Fibroblast of skin of back (primary cell): ENCODE data around the gene KRTAP4-11.
A peak's percentile ranks its signal among the peaks of the same experiment; 100 is the strongest.
"Not testable (repeated sequence)": the region's sequence is repeated elsewhere in the genome, so short reads cannot be mapped to it uniquely, and the experiment has no call there.

Source experiments
- DNase-seq: peaks from one replicate; pipeline ENCODE4 v3.0.0-alpha.2; 2013

The KRTAP4-11 gene

GRCh38 chr17:41123292-41123990 lies 5.3 kb upstream of the KRTAP4-11 start:
- DNase-seq = not testable (repeated sequence)

- no peak for DNase-seq
Measured at GRCh38 chr17:41121742-41122141, 3.6 kb upstream of the KRTAP4-11 start.

GRCh38 chr17:41119696-41120690 lies 1.8 kb upstream of the KRTAP4-11 start:
- DNase-seq = peak; percentile 50

GRCh38 chr17:41118721-41119120 lies 548 bp upstream of the KRTAP4-11 start:
- DNase-seq = peak; percentile 65

GRCh38 chr17:41116297-41116696 lies 1.9 kb downstream of the KRTAP4-11 start:
- DNase-seq = peak; percentile 32

- DNase-seq = no peak
Measured at GRCh38 chr17:41111151-41111885, 6.9 kb downstream of the KRTAP4-11 start.

- not testable (repeated sequence) for DNase-seq
Measured at GRCh38 chr17:41108728-41109386, 9.3 kb downstream of the KRTAP4-11 start.

- DNase-seq = peak; percentile 53
Measured at GRCh38 chr17:41107941-41108450, 10.2 kb downstream of the KRTAP4-11 start.

GRCh38 chr17:41105347-41105746 lies 12.8 kb downstream of the KRTAP4-11 start, which contains the start of gene KRTAP4-9:
KRTAP4-9 (plus strand) TSS chr17:41105389; CDS start chr17:41105389, 0 bp downstream.
- DNase-seq = not testable (repeated sequence)

- DNase-seq = peak; percentile 89
Measured at GRCh38 chr17:41104386-41105038, 13.7 kb downstream of the KRTAP4-11 start.

GRCh38 chr17:41103896-41104295 lies 14.3 kb downstream of the KRTAP4-11 start:
- peak; percentile 24 for DNase-seq

GRCh38 chr17:41101586-41102259 lies 16.4 kb downstream of the KRTAP4-11 start, which contains the start of gene KRTAP4-16:
KRTAP4-16 (minus strand) TSS chr17:41102209; CDS start chr17:41102209, 0 bp downstream.
- DNase-seq = no peak

- peak; percentile 95 for DNase-seq
Measured at GRCh38 chr17:41099682-41100480, 18.3 kb downstream of the KRTAP4-11 start.

- peak; percentile 79 for DNase-seq
Measured at GRCh38 chr17:41098481-41098880, 19.7 kb downstream of the KRTAP4-11 start.

- DNase-seq = peak; percentile 7
Measured at GRCh38 chr17:41098042-41098441, 20.1 kb downstream of the KRTAP4-11 start, which contains the start of gene KRTAP4-8. KRTAP4-8 (minus strand) TSS chr17:41098142; CDS start chr17:41098084, 58 bp downstream.

- DNase-seq = no peak
Measured at GRCh38 chr17:41096055-41096454, 22.1 kb downstream of the KRTAP4-11 start.

GRCh38 chr17:41088760-41089352 lies 29.3 kb downstream of the KRTAP4-11 start:
- not testable (repeated sequence) for DNase-seq

- not testable (repeated sequence) for DNase-seq
Measured at GRCh38 chr17:41084100-41084856, 33.9 kb downstream of the KRTAP4-11 start, which contains the start of gene KRTAP4-7. KRTAP4-7 (plus strand) TSS chr17:41084150; CDS start chr17:41084207, 57 bp downstream.
